Esophagus (tissue), 2 donors: Measurements from ENCODE around the gene TSGA10IP. TPM values are rescaled to one million over a fixed set of nuclear protein-coding genes. Genes with fewer than 3 reads are reported as not detected.
A peak's percentile ranks its signal among the peaks of the same experiment; 100 is the strongest.

Experiments
- H3K27ac ChIP-seq, 2 donors: one replicate each; pipeline ENCODE4 v1.5.1; 2013; ENCODE audit warnings: low read depth in 2 of 2, mild to moderate bottlenecking in 2 of 2, inconsistent platforms in 1 of 2, low read length in 1 of 2, moderate library complexity in 1 of 2
- H3K27me3 ChIP-seq, 2 donors: one replicate each; pipeline ENCODE4 v1.6.1; 2013; ENCODE audit warnings: low read length in 2 of 2, control low read depth in 1 of 2, mild to moderate bottlenecking in 1 of 2; ENCODE audit not compliant: insufficient read depth in 2 of 2, control insufficient read depth in 1 of 2
- H3K36me3 ChIP-seq, 2 donors: one replicate each; pipeline ENCODE4 v1.6.1; 2013; ENCODE audit warnings: low read length in 1 of 2; ENCODE audit not compliant: control insufficient read depth in 2 of 2, insufficient read depth in 2 of 2
- H3K4me1 ChIP-seq, 2 donors: one replicate each; pipeline ENCODE4 v1.6.1; 2013; ENCODE audit warnings: low read length in 1 of 2; ENCODE audit not compliant: control insufficient read depth in 2 of 2, insufficient read depth in 2 of 2
- H3K4me3 ChIP-seq, 2 donors: one replicate each; pipeline ENCODE4 v1.5.1; 2013; ENCODE audit warnings: low read length in 2 of 2, mild to moderate bottlenecking in 2 of 2, low read depth in 1 of 2, moderate library complexity in 1 of 2
- H3K9me3 ChIP-seq, 2 donors: one replicate each; pipeline ENCODE4 v1.6.1; 2013; ENCODE audit warnings: mild to moderate bottlenecking in 2 of 2, low read depth in 1 of 2, low read length in 1 of 2, moderate library complexity in 1 of 2; ENCODE audit not compliant: control insufficient read depth in 2 of 2, insufficient read depth in 1 of 2
- WGBS, 2 donors: extraction: QIAGEN DNeasy Blood & Tissue Kit; methylation state at CpG; one replicate each; pipeline ENCODE4 v1.1.7; 2013; 5-methylcytosine and 5-hydroxymethylcytosine counted together
- polyA plus RNA-seq, 2 donors: library from polyadenylated mRNA; stranded (reverse); fragments of 200-250 nt; gene quantifications; one replicate each; pipeline ENCODE4 v1.2.3, GENCODE V29; 2013
- donor health status: healthy with polysubstance abuse.
- donor health status: Bipolar disorder and iron deficiency.

TSGA10IP gene
- polyA plus RNA-seq, 2 donors, result not detected

DNA sequence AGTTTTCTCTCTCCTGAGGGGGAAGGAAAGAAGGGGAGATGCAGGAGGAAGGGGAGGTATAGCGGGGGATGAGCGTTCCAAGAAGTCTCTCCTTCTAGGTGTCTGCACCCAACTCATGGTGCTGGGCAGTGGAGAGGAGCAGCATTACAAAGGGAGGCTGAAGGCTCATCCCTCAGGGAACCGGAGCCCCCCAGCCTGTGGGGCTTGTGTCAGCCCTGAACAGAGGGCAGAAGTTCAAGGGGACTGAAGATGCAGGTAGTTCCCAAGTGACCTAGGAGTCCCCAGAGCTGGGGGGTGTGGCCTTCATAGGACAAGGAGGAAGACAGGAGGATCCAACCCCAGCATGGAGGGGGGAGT lies 28.2 kb upstream of the TSGA10IP start:
- no peaks in the 10 kb centered on the region for H3K9me3 ChIP-seq
- peaks cover 0 to 3% of the 10 kb centered on the region in 2 donors for H3K36me3 ChIP-seq
- peaks cover 31 to 43% of the 10 kb centered on the region in 2 donors for H3K4me1 ChIP-seq
- 90 to 94% methylated on average over 3 of the region's 3 CpGs for WGBS, 2 donors
- no peaks in the 10 kb centered on the region for H3K27me3 ChIP-seq
- H3K27ac ChIP-seq, result peak overlapping the region in 1 of 2 donors; percentile 96
- H3K4me3 ChIP-seq, result no peak overlapping the region

DNA sequence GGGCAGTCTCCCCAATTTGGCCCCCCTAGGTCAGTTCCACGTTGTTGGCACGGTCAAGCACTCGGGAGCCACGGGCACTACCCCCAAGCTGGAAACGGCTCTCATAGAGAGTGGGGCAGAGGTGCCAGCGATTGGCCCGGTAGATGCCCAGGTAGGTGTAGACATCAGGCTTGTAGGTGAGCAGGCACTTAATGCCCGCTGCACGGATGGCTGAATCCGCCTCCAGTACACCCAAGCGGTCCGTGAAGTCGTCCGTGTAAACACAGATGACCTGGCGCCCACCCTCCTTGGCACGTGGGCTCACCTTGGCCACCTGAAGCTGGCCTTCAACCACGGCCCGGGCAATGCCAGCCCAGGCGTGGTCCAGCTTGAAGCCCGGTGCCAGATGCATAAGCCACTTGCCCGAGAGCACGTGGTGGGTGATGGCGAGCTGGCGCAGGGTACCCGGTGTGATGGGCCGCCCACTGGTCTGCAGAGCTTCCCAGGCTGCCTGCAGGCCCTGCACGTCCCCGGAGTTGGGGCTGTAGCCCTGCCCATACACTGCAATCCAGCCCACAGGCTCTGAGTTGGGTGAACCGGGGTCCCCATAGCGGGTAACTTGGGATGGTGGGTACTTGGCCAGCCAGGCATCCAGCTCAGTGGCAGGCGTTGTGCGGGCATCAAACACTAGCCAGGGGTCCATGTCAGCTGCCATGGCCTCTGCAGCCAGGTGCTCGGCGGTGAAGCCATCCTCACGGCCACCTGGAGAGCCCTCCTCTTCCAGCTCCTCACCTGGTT lies 27.7 kb upstream of the TSGA10IP start:
- 65 to 76% methylated on average over 35 of the region's 35 CpGs for WGBS, 2 donors
- Histone ChIP-seq H3K4me3 (peak overlapping the region; percentile 61 to 88), H3K27ac (peak overlapping the region; percentile 96 to 98), H3K27me3 (no peaks in the 10 kb centered on the region), H3K4me1 (peaks cover 30 to 42% of the 10 kb centered on the region in 2 donors), H3K9me3 (no peaks in the 10 kb centered on the region), H3K36me3 (peaks cover 0 to 4% of the 10 kb centered on the region in 2 donors)

DNA sequence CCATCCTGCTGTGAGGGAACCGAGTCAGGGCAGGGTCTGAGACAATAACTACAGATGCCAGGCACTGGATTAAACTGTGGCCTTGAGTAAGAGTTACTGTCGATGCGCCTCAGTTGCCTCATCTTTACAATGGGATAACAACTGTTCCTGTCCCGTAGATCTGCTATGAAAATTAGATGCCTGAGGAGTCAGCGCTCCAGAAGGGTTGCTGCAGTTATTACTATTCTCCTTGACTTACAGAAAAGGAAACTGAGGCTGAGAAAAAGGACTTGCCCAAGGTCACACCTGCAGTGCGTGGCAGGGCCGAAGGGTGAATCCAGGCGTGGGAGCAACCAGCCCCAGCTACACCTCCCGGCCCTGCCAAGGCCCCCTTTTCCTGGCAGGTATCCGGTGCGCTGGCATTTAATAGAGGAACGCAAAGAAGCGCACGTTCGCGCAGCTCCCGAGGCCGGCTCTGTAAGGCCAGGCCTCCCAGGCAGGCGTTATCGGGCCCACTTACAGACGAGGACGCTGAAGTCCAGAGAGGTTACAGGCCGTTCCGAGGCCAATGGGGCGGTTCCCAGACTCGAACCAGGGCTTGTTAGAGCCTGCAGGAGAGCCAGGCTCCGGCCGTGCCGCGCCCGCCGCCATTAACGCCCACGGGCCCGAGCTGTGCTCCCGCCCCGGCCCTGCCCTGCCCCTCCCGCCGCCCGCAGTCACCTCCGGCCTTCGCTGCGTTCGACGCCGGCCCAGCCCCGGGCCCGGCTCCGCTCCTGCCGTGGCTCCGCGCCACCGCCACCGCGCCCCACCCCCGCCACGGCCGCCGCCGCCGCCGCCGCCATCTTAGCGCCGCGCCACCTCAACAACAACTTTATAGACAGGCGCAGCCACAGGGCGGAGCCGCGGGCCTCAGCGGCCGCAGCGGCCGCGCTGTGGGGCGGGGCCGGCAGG lies 26.8 kb upstream of the TSGA10IP start, which contains the start of gene C11orf68:
Gene C11orf68 (minus strand): TSS at position 852 of the 930 bp plus-strand sequence. CDS start 31 bp downstream, at position 821.
- WGBS, 2 donors, result 3 to 4% methylated on average over 65 to 77 of the region's 77 CpGs

DNA sequence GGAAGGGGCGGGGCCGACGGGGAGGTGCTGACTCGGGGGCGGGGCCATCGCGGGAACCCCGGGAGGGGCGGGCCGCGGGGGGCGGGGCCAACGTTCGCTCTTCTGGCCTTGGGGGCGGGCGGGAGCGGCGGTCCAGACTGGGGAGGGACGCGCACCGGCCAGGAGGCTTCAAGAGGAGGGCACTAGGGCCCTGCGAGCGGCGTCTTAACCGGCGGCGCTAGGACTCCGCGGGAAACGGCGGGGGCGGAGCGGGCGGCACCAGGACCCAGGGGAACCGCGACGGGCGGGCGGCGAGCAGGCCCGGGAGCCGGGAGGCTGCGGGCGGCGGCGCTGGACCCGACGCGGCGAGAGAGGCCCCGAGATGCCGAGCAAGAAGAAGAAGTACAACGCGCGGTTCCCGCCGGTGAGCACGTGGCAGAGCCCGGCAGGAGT lies 26.1 kb upstream of the TSGA10IP start, which contains the start of gene DRAP1:
Gene DRAP1 (plus strand): TSS at position 286 of the 432 bp plus-strand sequence. CDS start 76 bp downstream, at position 362.
- Histone ChIP-seq H3K9me3 (no peaks in the 10 kb centered on the region), H3K27me3 (no peaks in the 10 kb centered on the region), H3K4me3 (peak within 1 kb of the TSS; percentile 72 to 88), H3K4me1 (peaks cover 28 to 42% of the 10 kb centered on the region in 2 donors), H3K36me3 (peaks cover 0 to 9% of the 10 kb centered on the region in 2 donors), H3K27ac (peak within 1 kb of the TSS; percentile 96 to 98)
- WGBS, 2 donors, result 1% methylated on average over 21 to 59 of the region's 59 CpGs

More for the DNA sequence above, 26.8 kb upstream of the TSGA10IP start, which contains the start of gene C11orf68:
- Histone ChIP-seq H3K9me3 (no peaks in the 10 kb centered on the region), H3K4me3 (peak within 1 kb of the TSS; percentile 72 to 88), H3K4me1 (peaks cover 28 to 42% of the 10 kb centered on the region in 2 donors), H3K27ac (peak within 1 kb of the TSS; percentile 96 to 98), H3K27me3 (no peaks in the 10 kb centered on the region), H3K36me3 (peaks cover 0 to 9% of the 10 kb centered on the region in 2 donors)

DNA sequence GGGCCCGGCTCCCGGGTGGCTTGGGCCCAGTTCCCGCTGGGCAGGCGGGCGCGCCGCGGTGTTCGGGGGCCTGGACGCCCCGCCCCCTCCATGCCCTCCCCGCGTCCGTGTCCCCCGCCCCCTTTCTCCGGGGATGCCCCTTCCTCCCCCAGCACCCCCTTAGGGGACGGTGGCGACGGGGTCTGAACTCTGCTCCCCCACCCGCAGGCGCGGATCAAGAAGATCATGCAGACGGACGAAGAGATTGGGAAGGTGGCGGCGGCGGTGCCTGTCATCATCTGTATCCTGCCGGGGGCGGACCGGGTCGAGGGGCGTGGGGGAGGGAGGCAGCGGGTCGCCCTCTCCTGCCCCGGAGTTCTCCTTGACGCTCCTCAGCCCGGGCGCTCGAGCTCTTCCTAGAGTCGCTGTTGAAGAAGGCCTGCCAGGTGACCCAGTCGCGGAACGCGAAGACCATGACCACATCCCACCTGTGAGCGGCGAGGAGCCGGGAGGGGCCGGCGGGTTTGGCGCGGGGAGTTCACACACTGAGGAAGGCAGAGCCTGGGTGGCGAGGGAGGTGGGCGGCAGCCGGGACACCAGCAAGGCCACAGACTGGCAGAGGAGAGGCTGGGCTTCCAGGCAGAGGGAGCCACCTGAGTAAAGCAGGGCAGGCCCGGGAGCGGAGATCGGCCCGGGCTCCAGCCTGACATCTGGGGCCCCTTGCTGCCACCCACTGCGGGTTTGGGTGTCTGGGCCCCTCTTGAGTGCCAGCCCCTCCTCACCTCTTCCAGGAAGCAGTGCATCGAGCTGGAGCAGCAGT lies 25.5 kb upstream of the TSGA10IP start:
- peak overlapping the region; percentile 91 to 93 for H3K27ac ChIP-seq
- H3K4me1 ChIP-seq, result peaks cover 28 to 40% of the 10 kb centered on the region in 2 donors
- 1% methylated on average over 37 to 60 of the region's 60 CpGs for WGBS, 2 donors
- H3K36me3 ChIP-seq, result peaks cover 0 to 11% of the 10 kb centered on the region in 2 donors
- no peaks in the 10 kb centered on the region for H3K9me3 ChIP-seq
- peak overlapping the region; percentile 72 to 81 for H3K4me3 ChIP-seq
- H3K27me3 ChIP-seq, result no peaks in the 10 kb centered on the region

DNA sequence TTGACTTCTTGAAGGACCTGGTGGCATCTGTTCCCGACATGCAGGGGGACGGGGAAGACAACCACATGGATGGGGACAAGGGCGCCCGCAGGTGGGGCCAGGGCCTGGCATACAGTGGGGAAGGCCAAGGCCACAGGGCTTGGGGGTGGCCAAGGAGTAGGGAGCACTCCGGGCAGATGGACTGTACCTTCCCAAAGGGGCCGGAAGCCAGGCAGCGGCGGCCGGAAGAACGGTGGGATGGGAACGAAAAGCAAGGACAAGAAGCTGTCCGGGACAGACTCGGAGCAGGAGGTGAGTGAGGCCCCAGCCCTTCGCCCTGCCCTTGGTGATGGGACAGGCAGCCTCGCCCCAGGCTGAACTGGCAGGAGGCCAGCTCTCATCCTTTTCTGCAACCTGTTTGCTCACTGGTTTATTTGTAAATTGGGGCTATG lies 24.9 kb upstream of the TSGA10IP start:
- Histone ChIP-seq H3K27ac (no peak overlapping the region), H3K27me3 (no peaks in the 10 kb centered on the region), H3K36me3 (peaks cover 0 to 11% of the 10 kb centered on the region in 2 donors), H3K4me3 (peak overlapping the region; percentile 72 to 81), H3K4me1 (peaks cover 23 to 34% of the 10 kb centered on the region in 2 donors), H3K9me3 (no peaks in the 10 kb centered on the region)
- 50 to 51% methylated on average over 15 of the region's 15 CpGs for WGBS, 2 donors

DNA sequence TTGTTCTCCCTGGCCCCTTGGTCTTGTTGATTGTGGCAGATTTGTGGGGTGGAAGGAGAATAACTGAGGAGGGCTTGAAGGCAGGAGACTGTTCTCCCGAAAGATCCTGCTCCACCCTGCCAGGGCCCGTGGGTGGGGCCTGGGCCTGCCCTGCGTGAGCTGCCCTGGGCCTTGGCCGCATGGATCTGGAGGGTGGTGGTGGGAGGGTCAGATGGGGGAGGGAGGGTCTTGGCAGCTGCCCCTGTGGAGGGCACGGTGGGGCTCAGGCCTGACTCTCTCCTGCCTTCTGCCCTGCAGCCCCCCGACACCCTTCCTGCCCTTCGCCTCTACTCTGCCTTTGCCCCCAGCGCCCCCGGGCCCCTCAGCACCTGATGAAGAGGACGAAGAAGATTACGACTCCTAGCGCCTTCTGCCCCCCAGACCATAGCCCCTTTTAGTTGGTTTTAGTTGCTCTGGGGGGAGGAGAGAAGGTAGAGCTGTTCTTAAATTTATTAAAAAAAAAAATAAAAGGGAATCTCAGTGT lies 24.2 kb upstream of the TSGA10IP start:
- Histone ChIP-seq H3K27me3 (no peaks in the 10 kb centered on the region), H3K9me3 (no peaks in the 10 kb centered on the region), H3K4me1 (peaks cover 20 to 28% of the 10 kb centered on the region in 2 donors), H3K27ac (no peak overlapping the region), H3K36me3 (peaks cover 0 to 11% of the 10 kb centered on the region in 2 donors), H3K4me3 (peak overlapping the region in 1 of 2 donors; percentile 72)
- WGBS, 2 donors, result 72 to 79% methylated on average over 12 of the region's 12 CpGs

DNA sequence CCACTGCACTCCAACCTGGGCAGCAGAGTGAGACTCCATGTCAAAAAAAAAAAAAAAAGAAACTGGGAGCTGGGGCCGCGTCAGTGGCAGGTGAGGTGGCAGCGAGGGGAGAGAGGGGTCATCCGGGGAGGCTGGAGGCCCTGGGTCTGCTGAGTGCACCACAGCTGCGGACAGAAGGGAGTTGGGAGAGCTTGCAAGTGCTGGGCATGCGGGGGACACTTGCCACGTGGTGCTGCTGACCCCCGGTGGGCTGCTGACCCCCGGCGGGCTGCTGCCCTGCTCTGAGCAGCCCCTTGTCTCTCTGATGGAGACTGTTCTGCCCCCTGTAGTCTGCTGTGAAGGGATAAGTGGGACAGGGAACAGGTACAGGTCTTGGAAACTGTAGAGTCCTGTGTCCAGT lies 23.4 kb upstream of the TSGA10IP start:
- peaks cover 19 to 24% of the 10 kb centered on the region in 2 donors for H3K4me1 ChIP-seq
- H3K4me3 ChIP-seq, result no peak overlapping the region
- 94 to 96% methylated on average over 10 of the region's 10 CpGs for WGBS, 2 donors
- H3K36me3 ChIP-seq, result peaks cover 0 to 11% of the 10 kb centered on the region in 2 donors
- H3K27ac ChIP-seq, result no peak overlapping the region
- H3K9me3 ChIP-seq, result no peaks in the 10 kb centered on the region
- no peaks in the 10 kb centered on the region for H3K27me3 ChIP-seq
